ENCODE measurements around the gene TBL3. TPM values are rescaled to one million over a fixed set of nuclear protein-coding genes. Genes with fewer than 3 reads are reported as not detected.
"Not testable (repeated sequence)": the region's sequence is repeated elsewhere in the genome, so short reads cannot be mapped to it uniquely, and the experiment has no call there.

The TBL3 gene
- total RNA-seq, 4 donors from 2014 or later: 32.7 to 48.2 (median 36.7) TPM

DNA sequence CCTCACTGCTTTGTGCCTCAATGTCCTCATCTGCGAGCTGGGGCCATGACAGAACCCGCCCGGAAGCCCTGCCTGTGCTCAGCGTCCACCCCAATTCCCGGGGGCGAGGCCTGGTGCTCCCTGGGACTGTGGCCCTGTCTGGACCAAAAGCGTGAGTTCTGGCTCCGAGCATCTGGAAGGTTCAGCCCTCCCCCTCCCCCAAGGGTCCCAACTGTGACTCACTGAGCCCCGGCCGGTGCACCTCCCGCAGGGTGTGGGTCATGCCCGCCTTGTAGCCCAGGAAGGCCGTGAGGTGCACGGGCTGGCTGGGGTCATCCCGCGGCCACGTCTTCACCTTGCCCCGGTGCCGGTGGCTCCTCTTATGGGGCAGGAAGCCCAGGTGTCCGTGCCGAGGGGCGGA is 18.1 kb upstream of the TBL3 start:
- Histone ChIP-seq H3K27me3 (no peaks in the 10 kb centered on the region), H3K9me3 (no peaks in the 10 kb centered on the region), H3K4me1 (peaks cover 0 to 25% (median 10%) of the 10 kb centered on the region in 3 donors), H3K27ac (no peak overlapping the region), H3K4me3 (no peak overlapping the region), H3K36me3 (no peaks in the 10 kb centered on the region)
- 80% methylated on average over 2 of the region's 22 CpGs; no CpG with 5 or more reads in 1 of the 2 donors for WGBS, 2 donors
- DNase-seq: no peak
- intact Hi-C loops (cut with DNase I): no loop called here
- TF ChIP-seq POLR2A (IDR thresholded peaks at IDR 0.05): no peak
- TF ChIP-seq, protein P1, sequence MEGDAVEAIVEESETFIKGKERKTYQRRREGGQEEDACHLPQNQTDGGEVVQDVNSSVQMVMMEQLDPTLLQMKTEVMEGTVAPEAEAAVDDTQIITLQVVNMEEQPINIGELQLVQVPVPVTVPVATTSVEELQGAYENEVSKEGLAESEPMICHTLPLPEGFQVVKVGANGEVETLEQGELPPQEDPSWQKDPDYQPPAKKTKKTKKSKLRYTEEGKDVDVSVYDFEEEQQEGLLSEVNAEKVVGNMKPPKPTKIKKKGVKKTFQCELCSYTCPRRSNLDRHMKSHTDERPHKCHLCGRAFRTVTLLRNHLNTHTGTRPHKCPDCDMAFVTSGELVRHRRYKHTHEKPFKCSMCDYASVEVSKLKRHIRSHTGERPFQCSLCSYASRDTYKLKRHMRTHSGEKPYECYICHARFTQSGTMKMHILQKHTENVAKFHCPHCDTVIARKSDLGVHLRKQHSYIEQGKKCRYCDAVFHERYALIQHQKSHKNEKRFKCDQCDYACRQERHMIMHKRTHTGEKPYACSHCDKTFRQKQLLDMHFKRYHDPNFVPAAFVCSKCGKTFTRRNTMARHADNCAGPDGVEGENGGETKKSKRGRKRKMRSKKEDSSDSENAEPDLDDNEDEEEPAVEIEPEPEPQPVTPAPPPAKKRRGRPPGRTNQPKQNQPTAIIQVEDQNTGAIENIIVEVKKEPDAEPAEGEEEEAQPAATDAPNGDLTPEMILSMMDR (IDR thresholded peaks at IDR 0.05): no peak

DNA sequence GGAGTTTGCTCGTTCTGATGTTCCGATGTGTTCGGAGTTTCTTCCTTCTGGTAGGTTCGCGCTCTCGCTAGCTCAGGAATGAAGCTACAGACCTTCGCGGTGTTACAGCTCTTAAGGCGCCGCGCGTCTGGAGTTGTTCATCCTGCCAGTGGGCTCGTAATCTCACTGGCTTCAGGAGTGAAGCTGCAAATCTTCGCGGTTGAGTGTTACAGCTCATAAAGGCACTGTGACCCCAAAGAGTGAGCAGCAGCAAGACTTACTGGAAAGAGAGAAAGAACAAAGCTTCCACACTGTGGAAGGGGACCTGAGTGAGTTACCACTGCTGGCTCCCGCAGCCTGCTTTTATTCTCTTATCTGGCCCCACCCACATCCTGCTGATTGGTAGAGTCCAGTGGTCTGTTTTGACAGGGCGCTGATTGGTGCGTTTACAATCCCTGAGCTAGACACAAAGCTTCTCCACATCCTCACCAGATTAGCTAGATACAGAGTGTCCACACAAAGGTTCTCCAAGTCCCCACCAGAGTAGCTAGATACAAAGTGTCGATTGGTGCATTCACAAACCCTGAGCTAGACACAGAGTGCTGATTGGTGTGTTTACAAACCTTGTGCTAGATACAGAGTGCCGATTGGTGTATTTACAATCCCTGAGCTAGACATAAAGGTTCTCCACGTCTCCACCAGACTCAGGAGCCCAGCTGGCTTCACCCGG is 14.3 kb upstream of the TBL3 start:
- intact Hi-C loops (cut with DNase I); DNase-seq; H3K27ac ChIP-seq; H3K9me3 ChIP-seq; H3K27me3 ChIP-seq; H3K4me3 ChIP-seq: not testable (repeated sequence)
- WGBS, 2 donors: 80 to 89% methylated on average over 2 to 15 of the region's 22 CpGs
- Histone ChIP-seq H3K4me1 (peaks cover 12 to 47% (median 26%) of the 10 kb centered on the region in 3 donors), H3K36me3 (peaks cover 8 to 18% (median 10%) of the 10 kb centered on the region in 3 donors)

DNA sequence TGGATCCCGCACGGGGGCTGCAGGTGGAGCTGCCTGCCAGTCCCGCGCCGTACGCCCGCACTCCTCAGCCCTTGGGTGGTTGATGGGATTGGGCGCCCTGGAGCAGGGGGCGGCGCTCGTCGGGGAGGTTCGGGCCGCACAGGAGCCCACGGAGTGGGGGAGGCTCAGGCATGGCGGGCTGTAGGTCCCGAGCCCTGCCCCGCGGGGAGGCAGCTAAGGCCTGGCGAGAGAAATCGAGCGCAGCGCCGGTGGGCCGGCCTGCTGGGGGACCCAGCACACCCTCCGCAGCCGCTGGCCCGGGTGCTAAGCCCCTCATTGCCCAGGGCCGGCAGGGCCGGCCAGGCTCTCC is 13.7 kb upstream of the TBL3 start:
- WGBS, 2 donors: no CpG with 5 or more reads among the region's 30 CpGs
- H3K4me1 ChIP-seq: peaks cover 18 to 47% (median 28%) of the 10 kb centered on the region in 3 donors
- peaks cover 8 to 24% (median 14%) of the 10 kb centered on the region in 3 donors for H3K36me3 ChIP-seq
- H3K27ac ChIP-seq; H3K4me3 ChIP-seq; DNase-seq; intact Hi-C loops (cut with DNase I); H3K27me3 ChIP-seq; H3K9me3 ChIP-seq: not testable (repeated sequence)

DNA sequence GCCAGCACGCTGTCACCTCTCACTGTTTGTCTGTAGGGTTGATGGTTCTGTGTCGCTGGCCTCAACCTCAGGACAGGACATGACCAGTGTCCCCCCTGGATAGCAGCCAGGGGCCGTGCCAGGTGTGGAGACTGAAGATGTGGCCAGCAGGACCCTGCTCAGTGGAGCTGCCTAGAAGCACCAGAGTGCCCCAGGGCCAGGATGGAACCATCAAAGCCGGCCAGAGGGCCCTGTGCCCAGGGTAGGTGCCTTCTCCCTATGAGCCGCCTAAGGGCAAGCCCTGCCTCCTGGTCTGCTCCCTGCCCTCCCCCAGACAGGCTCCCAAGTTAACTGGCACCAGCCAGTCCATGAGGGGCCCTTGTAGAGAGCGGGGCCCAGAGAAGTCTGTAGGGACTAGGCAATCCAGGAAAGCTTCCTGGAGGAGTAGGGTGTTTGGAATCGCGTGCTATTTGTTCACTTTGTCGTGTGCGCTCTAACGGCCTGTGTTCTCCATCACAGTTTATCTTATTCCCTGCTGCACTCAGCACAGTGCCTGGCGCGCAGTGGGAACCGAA is 13.1 kb upstream of the TBL3 start:
- intact Hi-C loops (cut with DNase I): no loop called here
- WGBS, 2 donors: 19 to 25% methylated on average over 11 of the region's 14 CpGs
- Histone ChIP-seq H3K9me3 (no peaks in the 10 kb centered on the region), H3K4me3 (peak overlapping the region; percentile 63 to 95 (median 72)), H3K36me3 (peaks cover 8 to 30% (median 14%) of the 10 kb centered on the region in 3 donors), H3K27ac (peak overlapping the region; percentile 39 to 91 (median 88)), H3K4me1 (peaks cover 24 to 52% (median 35%) of the 10 kb centered on the region in 3 donors), H3K27me3 (no peaks in the 10 kb centered on the region)
- no peak for TF ChIP-seq POLR2A (IDR thresholded peaks at IDR 0.05)
- TF ChIP-seq, protein P1 (IDR thresholded peaks at IDR 0.05): no peak
- DNase-seq: no peak

DNA sequence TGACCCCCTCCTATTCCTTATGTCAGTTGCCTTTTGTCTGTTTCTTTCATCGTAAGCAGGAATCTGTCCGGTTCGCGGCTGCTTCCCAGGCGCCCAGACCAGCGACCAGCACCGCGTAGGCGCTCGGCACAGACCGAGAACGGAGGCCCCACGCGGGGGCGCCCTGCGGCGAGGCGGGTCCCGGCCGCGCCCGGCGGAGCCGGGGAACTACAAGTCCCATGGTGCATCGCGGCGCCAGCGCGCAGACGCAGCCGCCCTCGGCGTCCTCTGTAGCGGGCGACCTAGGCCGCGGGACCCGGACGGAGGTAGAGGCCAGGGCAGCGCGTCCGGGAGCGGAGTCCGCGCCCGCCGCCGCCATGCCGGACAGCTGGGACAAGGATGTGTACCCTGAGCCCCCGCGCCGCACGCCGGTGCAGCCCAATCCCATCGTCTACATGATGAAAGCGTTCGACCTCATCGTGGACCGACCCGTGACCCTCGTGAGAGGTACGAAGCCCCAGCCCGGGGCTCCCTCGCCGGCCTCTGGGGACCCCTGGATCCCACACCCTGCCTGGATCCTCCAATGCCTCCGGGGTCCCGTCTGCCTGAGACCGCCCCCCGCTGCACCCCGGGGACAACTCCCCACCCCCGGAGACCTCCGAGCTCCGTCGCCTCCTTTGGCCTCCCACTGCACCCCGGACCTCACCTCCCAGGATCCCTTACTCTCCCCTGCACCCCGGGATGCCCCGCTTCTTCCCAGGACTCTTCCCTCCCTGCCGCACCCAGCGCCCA is 12.4 kb upstream of the TBL3 start, which contains the start of gene NDUFB10:
Gene NDUFB10 (plus strand): TSS at position 270 of the 771 bp plus-strand sequence. CDS start 87 bp downstream, at position 357.
- Histone ChIP-seq H3K36me3 (peaks cover 8 to 31% (median 14%) of the 10 kb centered on the region in 3 donors), H3K9me3 (no peaks in the 10 kb centered on the region), H3K27me3 (no peaks in the 10 kb centered on the region), H3K4me3 (peak within 1 kb of the TSS; percentile 63 to 95 (median 72)), H3K27ac (peak within 1 kb of the TSS; percentile 84 to 91 (median 88)), H3K4me1 (peaks cover 25 to 58% (median 36%) of the 10 kb centered on the region in 3 donors)
- WGBS, 2 donors: 0 to 1% methylated on average over 13 to 16 of the region's 79 CpGs
- peak; percentile 45 for DNase-seq
- intact Hi-C loops (cut with DNase I): no loop called here
- TF ChIP-seq POLR2A (IDR thresholded peaks at IDR 0.05): peak in 3 of 4 donors; percentile 73 to 92 (median 84)
- TF ChIP-seq, protein P1 (IDR thresholded peaks at IDR 0.05): peak; percentile 49 to 82 (median 61)
